Measurements from ENCODE around the gene RADIL. TPM values are rescaled to one million over a fixed set of nuclear protein-coding genes. Genes with fewer than 3 reads are reported as not detected.

The RADIL gene
- total RNA-seq, 3 donors from 2014 or later (not counting 1 experiment from before 2014, with no cell fraction given), result not detected

GRCh38 chr7:4749798-4750197 is 133.7 kb downstream of the RADIL start:
- Mint-ChIP-seq H3K4me3 (no peak overlapping the region), H3K27me3 (ENCODE audit: low read depth in 2 of 2) (no peaks in the 10 kb centered on the region), H3K36me3 (no peaks in the 10 kb centered on the region), H3K27ac (peak overlapping the region in 1 of 2 donors; percentile 95), H3K9me3 (no peaks in the 10 kb centered on the region), H3K4me1 (peaks cover 45 to 49% of the 10 kb centered on the region in 2 donors)
- Histone ChIP-seq H3K27ac (ENCODE audit: low read length) (no peak overlapping the region), H3K4me3 (ENCODE audit: low read length) (no peak overlapping the region), H3K4me1 (ENCODE audit: control insufficient read depth, insufficient read depth, low read length) (peaks cover 48% of the 10 kb centered on the region), H3K36me3 (ENCODE audit: control insufficient read depth, insufficient read depth, low read length) (peaks cover 9% of the 10 kb centered on the region), H3K27me3 (ENCODE audit: control insufficient read depth, insufficient read depth, low read length) (no peaks in the 10 kb centered on the region), H3K9me3 (ENCODE audit: control insufficient read depth, insufficient read depth, low read length) (no peaks in the 10 kb centered on the region)
- 98% methylated on average over 15 of the region's 15 CpGs for WGBS (ENCODE audit: insufficient coverage)
- DNase-seq (no peak), ATAC-seq (no peak)
- intact Hi-C loops (cut with micrococcal nuclease), result no loop called here
- TF ChIP-seq, protein P1, sequence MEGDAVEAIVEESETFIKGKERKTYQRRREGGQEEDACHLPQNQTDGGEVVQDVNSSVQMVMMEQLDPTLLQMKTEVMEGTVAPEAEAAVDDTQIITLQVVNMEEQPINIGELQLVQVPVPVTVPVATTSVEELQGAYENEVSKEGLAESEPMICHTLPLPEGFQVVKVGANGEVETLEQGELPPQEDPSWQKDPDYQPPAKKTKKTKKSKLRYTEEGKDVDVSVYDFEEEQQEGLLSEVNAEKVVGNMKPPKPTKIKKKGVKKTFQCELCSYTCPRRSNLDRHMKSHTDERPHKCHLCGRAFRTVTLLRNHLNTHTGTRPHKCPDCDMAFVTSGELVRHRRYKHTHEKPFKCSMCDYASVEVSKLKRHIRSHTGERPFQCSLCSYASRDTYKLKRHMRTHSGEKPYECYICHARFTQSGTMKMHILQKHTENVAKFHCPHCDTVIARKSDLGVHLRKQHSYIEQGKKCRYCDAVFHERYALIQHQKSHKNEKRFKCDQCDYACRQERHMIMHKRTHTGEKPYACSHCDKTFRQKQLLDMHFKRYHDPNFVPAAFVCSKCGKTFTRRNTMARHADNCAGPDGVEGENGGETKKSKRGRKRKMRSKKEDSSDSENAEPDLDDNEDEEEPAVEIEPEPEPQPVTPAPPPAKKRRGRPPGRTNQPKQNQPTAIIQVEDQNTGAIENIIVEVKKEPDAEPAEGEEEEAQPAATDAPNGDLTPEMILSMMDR (IDR thresholded peaks at IDR 0.05), result no peak

DNA sequence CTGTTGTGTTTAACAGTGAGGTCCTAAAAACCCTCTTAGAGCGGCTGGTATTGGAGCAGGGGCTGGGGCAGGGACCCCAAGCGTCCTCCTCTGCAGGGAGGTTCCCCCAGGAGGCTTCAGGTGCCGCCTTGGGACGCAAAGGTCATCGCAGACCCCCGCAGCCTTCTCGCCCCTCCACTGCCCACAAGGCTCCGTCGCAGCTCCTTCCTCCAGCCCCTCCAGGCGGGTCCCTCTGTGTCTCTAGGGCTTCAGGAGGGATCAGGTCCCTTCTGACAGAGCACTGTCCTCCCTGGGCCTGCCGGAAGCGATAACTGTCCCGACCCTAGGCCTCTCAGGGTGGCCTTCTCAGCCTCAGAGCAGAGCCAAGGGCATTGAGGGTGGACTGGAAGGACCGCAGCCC is 134.2 kb downstream of the RADIL start:
- Histone ChIP-seq H3K9me3 (ENCODE audit: control insufficient read depth, insufficient read depth, low read length) (no peaks in the 10 kb centered on the region), H3K27me3 (ENCODE audit: control insufficient read depth, insufficient read depth, low read length) (no peaks in the 10 kb centered on the region), H3K4me3 (ENCODE audit: low read length) (no peak overlapping the region), H3K36me3 (ENCODE audit: control insufficient read depth, insufficient read depth, low read length) (peaks cover 5% of the 10 kb centered on the region), H3K4me1 (ENCODE audit: control insufficient read depth, insufficient read depth, low read length) (peaks cover 51% of the 10 kb centered on the region), H3K27ac (ENCODE audit: low read length) (no peak overlapping the region)
- Mint-ChIP-seq H3K36me3 (no peaks in the 10 kb centered on the region), H3K4me3 (peak overlapping the region; percentile 29), H3K27ac (peak overlapping the region; percentile 93 to 95), H3K27me3 (ENCODE audit: low read depth in 2 of 2) (no peaks in the 10 kb centered on the region), H3K4me1 (peaks cover 49 to 53% of the 10 kb centered on the region in 2 donors), H3K9me3 (no peaks in the 10 kb centered on the region)
- ATAC-seq (no peak), DNase-seq (no peak)
- intact Hi-C loops (cut with micrococcal nuclease), result no loop called here
- TF ChIP-seq, protein P1 (IDR thresholded peaks at IDR 0.05), result no peak
- WGBS (ENCODE audit: insufficient coverage), result 97% methylated on average over 14 of the region's 14 CpGs

Other genes with a start within 250 kb of the RADIL start
- 10 to 100 TPM; 51.6 to 59.7 (median 55.3) TPM for gene FOXK1, start 201.4 kb downstream of the RADIL start, total RNA-seq
- 100 to 1,000 TPM; 140 to 156 (median 143) TPM for gene AP5Z1, start 108.1 kb downstream of the RADIL start, total RNA-seq
- under 1 TPM; 0.14 to 0.36 (median 0.20) TPM for gene PAPOLB, start 21.7 kb downstream of the RADIL start, total RNA-seq
- not detected for gene MMD2, start 75.5 kb upstream of the RADIL start, total RNA-seq
- gene RBAK, start 162.1 kb upstream of the RADIL start, total RNA-seq, result 10 to 100 TPM; 12.3 to 21.7 (median 14.2) TPM